HG03439 (cell line): ENCODE data around the gene LGALS7.

Experiments
- ATAC-seq: cut with Tn5 transposase; IDR thresholded peaks from one replicate; pipeline ENCODE4 v1.9.1; 2021; ENCODE audit warnings: mild to moderate bottlenecking, moderate library complexity; ENCODE audit not compliant: unreplicated experiment

The LGALS7 gene

DNA sequence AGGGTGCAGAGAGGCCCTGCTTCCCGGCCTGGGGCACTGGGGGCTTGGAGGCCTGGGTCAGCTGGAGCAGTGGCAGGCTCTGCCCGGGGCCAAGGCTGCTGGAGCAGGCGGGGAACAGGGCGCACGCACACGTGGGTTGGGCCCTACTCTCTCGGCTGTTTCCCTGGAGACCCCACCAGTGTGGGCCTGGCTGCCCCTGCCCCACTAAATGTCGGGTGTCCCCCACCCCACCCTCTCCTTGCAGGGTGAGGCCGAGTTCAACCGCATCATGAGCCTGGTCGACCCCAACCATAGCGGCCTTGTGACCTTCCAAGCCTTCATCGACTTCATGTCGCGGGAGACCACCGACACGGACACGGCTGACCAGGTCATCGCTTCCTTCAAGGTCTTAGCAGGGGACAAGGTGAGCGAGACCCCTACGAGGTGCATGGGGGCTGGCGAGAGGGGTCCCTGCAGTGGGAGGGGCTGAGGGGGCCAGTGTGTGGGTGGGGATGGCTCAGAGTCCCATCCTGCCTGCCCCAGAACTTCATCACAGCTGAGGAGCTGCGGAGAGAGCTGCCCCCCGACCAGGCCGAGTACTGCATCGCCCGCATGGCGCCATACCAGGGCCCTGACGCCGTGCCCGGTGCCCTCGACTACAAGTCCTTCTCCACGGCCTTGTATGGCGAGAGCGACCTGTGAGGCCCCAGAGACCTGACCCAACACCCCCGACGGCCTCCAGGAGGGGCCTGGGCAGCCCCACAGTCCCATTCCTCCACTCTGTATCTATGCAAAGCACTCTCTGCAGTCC, 44.4 kb downstream of the LGALS7 start:
- no peak for ATAC-seq

DNA sequence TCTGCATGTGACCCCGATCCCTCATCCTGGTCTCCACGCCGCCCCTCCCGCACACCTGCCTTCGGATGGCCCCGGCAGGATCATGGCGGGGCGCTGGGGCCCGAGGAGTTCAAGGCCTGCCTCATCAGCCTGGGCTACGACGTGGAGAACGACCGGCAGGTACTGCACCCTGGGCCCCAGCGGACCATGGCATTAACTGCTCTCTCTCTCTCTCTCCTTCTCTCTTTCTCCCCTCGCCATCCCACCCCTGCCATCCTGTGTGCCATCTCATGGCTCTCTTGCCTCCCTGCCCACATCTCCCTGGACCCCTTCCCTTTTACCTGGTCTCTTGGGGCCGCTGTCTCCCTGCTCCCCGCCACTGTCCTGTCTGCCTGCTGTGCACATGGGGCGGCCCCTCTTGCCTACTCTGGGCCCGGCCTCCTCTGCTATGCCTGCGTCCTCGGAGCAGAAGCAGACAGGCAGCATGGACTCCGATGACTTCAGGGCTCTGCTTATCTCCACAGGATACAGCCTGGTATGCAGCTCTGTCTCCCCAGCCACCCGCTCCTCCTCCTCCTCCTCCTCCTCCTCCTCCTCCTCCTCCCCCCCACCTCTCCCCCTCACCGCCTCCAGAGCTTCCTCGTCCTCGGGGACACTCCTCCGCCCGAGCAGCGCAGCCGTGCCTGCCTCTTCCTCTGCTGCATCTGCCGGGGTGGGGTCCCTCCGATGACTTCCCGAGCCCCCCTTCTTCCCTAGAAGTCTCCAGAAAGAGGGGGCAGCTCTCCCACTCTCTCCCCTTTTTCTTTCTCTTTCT, 45.3 kb downstream of the LGALS7 start:
- no peak for ATAC-seq

DNA sequence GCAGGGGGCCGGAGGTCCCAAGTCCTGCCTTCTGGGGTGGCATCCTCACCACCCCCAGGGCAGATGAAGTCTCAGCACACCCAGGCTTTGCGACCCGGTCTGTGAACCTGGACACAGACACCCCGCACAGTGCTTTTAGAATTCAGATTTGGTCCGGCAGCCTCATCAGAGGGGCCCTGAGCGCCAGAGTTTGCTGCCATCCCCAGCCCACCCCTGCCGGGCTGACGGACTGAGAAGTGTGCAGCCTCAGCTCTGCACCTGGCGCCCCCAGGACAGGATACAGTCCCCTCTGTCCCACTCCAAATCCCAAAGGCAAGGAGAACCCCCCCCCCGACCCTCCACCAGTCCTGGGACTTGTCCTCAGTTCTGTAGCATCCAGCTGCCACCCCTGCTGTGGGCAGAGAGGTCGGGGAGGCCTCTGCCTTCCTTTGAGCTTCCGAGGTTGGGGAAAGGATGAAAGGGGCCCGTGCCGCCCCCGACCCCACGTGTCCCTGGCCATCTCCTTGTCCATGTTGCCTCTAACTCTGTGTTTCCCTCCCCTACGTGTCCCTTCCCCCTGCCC, 45.9 kb downstream of the LGALS7 start:
- ATAC-seq: no peak

DNA sequence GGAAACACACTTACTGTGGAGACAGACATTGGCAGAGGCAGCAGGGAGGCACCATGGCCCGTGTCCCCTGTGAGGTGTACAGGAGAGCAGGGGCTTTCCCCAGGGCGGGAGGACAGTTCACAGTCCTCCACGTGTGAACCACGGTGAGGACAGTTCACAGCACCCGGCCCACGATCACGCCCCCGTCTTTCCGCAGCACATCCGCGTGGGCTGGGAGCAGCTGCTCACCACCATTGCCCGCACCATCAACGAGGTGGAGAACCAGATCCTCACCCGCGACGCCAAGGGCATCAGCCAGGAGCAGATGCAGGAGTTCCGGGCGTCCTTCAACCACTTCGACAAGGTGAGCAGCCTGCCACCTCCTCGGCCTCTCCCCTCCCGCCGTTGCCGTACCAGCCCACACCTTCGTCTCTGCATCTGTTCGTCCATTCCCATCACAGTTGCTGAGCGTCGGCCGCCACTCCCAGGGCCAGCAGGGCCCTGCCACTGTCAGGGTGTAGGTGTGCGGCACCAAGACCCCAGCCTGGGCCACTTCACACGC, 46.5 kb downstream of the LGALS7 start:
- no peak for ATAC-seq

DNA sequence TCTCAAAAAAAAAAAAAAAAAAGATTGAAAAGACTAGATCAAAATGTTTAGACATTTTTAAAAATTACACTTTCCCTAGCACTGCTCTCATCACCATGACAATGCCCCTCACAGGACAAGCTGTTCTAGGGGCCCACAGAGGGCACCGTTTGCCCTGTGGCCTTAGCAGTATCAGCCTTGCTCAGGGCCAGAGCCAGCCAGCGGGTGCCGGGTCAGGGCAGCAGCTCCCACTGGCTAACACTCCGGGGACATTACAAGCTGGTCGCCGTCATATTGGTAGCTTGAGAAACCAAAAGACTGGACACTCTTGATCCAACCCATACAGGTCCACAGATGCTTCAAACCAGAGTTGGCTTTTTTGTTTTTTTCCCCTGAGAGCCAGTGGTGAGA, 47.0 kb downstream of the LGALS7 start:
- no peak for ATAC-seq

DNA sequence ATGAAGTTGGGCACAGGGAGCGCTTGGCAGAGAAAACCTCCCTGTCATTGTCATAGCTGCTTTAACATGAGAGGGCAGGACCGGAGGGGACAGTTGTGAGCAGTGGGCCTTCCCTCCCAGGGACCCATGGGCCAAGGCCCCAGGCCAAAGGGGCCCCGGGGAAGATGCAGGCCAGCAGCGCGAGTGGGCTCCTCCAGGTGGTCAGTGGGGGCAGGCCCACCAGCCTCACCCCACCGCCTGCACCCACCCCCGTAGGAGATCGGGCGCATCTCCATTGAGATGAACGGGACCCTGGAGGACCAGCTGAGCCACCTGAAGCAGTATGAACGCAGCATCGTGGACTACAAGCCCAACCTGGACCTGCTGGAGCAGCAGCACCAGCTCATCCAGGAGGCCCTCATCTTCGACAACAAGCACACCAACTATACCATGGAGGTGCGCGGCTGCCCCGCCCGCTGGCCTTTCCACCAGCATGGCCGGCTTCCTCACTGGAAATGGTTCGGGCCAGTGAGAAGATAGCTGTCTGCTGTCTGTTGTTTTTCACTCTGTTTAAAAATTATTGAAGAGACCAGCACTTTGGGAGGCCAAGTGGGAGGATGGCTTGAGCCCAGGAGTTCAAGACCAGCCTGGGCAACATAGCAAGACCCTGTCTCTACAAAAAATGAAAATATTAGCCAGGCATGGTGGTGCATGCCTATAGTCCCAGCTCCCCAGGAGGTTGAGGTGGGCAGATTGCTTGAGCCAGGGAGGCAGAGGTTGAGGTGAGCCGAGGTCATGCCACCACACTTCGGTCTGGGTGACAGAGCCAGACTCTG, 47.6 kb downstream of the LGALS7 start:
- no peak for ATAC-seq

DNA sequence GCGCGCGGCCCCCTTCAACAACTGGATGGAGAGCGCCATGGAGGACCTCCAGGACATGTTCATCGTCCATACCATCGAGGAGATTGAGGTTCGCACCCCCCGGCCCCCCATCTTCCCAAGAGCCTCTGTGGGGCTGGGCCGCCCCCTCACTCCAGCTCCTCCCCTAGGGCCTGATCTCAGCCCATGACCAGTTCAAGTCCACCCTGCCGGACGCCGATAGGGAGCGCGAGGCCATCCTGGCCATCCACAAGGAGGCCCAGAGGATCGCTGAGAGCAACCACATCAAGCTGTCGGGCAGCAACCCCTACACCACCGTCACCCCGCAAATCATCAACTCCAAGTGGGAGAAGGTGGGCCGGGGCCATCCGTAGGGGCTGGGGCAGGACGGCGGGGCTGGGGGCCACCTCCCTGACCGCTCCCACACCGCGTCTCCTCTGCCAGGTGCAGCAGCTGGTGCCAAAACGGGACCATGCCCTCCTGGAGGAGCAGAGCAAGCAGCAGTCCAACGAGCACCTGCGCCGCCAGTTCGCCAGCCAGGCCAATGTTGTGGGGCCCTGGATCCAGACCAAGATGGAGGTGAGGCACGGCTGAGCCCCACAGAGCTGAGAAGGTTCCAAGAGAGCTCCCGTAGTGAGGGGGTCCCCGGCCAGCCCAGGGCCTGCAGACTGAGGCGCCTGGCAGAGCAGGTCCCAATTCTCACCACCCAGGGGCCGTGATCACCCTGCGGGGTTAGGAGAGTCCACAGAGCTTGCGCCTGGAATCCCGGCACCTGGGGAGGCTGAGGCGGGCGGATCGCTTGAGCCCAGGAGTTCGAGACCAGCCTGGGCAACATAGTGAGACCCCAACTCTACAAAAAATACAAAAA, 49.1 kb downstream of the LGALS7 start:
- no peak for ATAC-seq

DNA sequence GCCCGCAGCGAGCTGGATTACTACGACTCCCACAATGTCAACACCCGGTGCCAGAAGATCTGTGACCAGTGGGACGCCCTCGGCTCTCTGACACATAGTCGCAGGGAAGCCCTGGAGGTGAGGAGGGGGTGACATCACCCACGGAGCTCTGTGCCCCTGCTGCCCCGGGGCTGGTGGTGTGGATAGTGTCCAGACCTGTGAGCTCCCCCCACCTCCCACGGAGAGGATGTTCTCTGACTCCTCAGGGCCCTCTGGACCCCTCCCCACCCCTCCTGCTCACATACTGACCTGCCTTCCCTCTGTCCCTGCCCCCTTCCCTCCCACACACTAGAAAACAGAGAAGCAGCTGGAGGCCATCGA, 49.7 kb downstream of the LGALS7 start:
- ATAC-seq: no peak

DNA sequence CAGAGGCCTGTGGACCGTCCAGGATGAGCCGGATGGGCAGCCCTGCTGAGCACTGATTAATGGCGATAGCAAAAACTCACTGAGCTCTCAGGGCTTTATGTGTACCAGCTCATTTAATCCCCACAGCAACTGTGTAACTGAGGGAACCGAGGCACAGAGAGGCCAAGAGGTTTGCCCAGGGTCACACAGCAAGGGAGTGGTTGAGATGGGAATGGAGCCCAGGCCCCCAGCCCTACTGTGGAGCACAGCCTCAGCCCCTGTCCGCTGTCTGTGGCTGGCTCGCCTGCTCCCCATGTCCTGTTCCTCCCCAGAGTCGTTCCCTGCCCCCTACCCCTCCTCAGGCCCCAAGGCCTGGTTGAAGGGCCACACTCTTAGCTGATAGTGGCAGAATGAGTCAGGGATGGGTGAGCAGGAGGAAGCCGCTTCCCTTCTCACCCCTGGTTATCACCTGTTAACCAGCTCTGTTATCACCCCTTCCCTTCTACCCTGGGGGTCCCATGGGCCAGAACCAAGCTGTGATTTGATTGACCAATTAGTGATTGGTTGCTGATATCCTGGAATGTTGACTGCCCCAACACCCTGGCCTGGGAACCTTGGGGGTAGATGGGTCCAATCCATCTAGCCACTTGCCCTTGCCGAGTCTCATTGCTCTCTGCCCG, 50.2 kb downstream of the LGALS7 start:
- ATAC-seq: no peak

DNA sequence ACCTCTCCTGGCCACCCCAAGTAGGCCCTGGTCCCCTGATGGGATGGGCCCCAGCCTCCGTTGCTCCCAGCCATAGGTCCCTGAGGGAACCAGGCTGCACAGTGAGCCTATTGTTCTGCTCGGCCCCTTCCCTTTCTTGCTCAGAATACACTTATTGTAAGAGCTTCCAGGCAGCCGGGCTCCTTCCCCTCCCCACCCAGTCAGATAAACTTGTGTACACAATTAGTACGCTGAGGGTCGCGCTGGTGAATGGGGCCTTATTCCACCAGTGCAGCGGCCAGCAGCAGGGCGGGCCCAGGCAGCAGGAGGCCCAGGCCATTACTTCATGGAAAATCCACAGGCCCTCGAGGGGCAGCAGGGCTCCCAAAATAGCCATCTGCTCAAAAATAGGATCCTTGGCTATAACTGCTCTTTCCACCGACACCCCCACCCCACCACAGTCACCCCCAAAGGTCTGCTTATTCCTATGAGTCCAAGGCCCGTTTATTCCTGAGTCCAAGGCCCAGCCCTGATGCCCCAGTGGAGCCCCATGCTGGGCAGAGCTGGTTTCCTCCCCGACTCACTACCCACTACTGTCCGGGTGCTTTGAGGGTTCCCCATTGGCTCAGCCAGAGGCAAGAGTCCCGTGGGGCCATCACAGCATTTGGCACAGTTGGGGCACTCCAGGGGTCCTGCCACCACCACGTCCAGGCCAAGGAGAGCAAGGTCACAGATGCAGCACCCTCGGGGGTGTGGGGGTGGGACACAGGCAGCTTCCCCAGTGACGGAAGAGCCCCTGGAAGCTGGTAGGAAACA, 51.1 kb downstream of the LGALS7 start:
- no peak for ATAC-seq

DNA sequence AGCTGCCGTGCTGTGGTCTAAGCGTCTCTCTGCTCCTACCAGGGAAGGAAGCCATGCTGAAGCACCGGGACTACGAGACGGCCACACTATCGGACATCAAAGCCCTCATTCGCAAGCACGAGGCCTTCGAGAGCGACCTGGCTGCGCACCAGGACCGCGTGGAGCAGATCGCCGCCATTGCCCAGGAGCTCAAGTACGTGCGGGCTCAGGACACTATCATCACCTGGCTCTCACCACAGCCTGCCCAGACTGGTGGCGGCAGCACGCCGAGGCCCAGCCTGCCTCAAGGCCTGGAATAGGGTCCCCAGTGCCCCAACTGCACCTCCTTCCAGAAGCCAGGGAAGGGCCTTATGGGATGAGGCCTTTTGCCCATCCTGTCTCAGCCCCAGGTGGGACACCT, 51.8 kb downstream of the LGALS7 start:
- ATAC-seq: no peak
